DOHH2 (cell line): ENCODE measurements around the gene SLC39A12.

Source experiments
- CTCF ChIP-seq: fragments of 200-600 bp; sonication (generic); IDR thresholded peaks from one replicate; pipeline ENCODE4 v1.5.1; 2014; ENCODE audit warnings: antibody characterized with exemption, mild to moderate bottlenecking, low read depth, low read length; ENCODE audit not compliant: poor library complexity, severe bottlenecking
- EZH2phosphoT487 ChIP-seq: fragments of 200-600 bp; sonication (generic); IDR thresholded peaks from 2 replicates; pipeline ENCODE4 v1.6.1; 2017; ENCODE audit warnings: borderline replicate concordance, mild to moderate bottlenecking, antibody characterized with exemption, low read length, moderate library complexity, mixed read lengths

GRCh38 chr10:17954861-17955260 lies 3.1 kb downstream of the SLC39A12 start:
- TF ChIP-seq CTCF (no peak), EZH2phosphoT487 (no peak)
